DMS 273 (cell line): ENCODE measurements around the gene PKD1L1.

ENCODE experiments used
- DNase-seq: peaks from one replicate; lab custom pipeline; 2025; ENCODE audit not compliant: unreplicated experiment; lab: John Stamatoyannopoulos, UW

PKD1L1 gene

GRCh38 chr7:47743965-47744591, 204.2 kb downstream of the PKD1L1 start:
- no peak for DNase-seq

GRCh38 chr7:47741984-47742383, 206.3 kb downstream of the PKD1L1 start:
- DNase-seq, result no peak

DNA sequence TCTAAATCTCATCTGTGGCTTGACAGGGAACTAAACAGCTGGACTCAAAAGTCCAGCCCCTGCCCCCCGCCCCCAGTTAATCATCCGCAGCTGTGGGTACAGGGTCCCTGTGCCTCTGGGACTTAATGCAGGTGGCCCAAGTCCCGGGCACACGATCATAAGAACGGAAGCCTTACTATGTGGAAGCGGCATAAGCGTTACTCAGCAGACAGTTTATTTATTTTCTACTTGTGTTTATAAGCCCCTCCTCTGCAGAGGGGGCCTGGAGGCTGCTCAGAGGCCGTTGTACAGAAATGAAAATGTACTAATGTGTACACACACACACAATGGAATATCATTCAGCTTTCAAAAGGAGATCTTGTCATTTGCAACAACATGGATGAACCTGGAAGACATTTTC, 208.4 kb downstream of the PKD1L1 start:
- no peak for DNase-seq

- no peak for DNase-seq
These were observed 208.9 kb downstream of the PKD1L1 start for GRCh38 chr7:47739301-47739875.

DNA sequence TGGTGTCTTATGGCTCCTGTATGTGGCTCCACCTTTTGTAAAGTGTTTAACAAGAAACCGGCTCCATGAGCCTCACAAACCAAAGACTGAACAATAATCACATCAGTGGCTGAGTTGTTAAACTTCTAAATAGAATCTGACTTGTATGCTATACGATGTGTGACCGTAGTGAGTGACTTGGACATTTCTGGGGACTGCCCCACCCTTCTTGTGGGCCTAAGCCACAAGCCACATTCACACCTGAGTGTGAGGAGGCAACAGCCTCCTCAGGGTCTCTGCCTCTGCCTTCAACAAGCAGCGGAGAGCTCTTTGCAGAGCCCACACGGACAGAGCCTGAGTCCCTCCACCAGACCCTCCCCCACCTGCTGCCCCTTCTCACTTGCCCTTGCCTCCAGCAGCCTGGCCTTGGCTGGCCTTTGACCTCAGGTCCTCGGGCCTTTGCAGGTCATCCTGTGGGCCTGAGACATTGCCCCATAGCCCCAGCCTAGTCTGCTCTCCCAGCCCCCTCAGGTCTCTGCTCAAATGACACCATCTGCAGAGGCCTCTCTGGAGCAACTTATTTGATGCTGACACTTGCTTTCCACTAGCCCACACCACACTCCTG, 209.6 kb downstream of the PKD1L1 start:
- DNase-seq, result no peak

- DNase-seq, result no peak
These were observed 210.7 kb downstream of the PKD1L1 start for GRCh38 chr7:47737601-47738000.

GRCh38 chr7:47735431-47736345, 212.6 kb downstream of the PKD1L1 start:
- no peak for DNase-seq

- no peak for DNase-seq
These were observed 213.3 kb downstream of the PKD1L1 start for GRCh38 chr7:47734949-47735291.

DNA sequence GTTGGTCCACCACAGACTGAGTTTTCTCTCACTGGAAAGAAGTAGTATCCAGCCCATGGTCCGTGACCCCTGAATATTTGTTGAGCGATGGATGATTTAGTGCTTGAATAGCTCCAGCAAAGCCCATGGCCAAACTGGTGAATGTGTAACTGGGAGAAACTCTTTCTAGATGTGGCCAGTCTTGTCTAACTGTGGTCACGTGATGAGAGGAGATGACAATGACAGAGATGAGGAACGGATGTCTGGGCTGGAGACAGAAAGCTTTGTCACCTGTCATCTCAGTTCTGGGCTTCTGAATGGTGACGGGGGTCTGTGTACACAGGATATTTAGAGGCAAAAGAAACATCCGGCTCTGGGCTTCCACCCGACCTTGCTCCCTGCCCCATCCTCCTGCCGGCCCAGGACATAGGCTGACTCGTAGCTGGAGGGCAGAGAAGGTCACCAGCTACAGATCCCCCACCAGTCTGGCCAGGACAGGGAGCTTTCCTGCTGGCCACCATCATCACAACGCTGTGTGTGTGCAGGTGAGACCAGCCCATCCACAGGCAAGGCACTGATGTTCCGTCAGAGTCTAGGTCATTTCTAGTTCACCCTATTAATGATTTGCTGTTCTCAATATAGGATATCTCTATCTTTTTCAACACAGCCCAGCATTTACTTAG, 213.8 kb downstream of the PKD1L1 start:
- DNase-seq, result no peak

DNA sequence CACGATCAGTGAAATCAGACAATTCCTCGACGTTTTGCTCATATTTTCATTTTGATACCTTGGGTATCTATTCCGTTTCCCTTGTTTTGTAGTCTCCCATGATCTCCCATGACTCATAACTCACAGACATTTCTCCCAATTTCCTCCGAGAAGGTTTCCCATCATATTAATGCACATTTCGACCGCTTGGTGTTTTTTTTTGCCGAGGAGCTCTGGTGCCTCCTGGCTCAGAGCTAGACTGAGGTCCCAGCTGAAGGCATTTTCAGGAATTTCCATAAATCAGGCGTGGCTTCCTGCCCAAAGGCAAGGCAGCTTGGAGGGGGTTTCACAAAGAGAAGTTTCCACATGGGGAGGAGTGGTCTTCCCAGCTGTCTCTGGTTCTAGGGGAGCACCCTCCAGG, 218.1 kb downstream of the PKD1L1 start:
- DNase-seq, result no peak

GRCh38 chr7:47726047-47726726, 222.1 kb downstream of the PKD1L1 start:
- DNase-seq, result no peak

DNA sequence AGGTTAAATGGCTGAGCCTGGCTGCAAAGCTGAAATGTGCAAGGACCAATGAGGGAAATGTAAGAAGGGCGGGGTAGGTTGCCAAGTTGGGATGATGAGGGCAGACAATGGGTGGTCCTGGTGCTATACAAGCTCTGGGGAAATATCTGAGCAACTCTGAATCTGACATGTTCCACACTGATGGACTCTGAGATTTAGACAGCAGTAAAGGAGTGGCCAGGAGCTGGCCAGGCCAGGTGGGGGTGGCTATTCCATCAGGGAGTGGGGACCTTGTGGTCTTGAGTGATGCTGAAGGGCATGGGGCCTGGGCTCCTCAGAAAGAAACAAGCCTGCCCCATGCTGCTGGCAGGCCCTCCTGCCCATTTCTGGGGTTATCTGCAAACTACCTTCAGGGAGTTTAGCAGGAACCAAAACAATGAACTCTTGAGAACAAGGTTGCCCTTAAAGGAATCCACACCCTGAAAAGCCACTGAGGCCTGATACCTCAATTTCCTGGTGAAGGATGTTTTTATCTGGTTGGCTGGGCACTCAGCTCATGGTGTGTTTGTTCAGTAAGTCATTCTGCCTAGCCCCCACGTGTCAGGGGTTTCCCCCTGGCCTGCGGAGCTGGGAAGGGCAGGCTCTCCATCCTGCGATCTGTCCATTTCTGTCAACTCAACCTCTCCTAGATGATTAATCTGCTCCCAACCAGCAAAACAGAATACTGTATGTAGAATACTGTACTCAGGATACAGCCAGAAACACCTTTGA, 223.1 kb downstream of the PKD1L1 start:
- DNase-seq, result no peak
